ENCODE data around the gene GLRX3.

Gene GLRX3

DNA sequence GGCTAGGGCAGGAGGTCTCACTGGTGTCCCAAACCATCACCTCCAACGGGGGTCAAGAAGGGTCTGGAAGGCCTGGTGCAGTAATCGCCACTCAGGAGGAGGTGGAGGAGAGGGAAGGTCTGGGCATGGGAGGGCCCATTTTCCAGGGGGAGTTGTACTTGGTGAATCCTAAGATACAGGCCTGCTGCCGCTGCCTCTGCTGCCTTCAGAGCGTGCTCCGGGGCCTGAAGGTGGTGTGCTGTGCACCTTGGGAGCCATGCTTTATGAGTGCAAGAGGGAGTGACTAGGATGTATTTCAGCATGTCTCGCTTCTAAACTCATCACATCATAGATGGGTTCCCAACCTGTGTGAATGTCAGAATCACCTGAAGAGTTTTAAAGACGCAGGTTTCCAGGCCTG, 78.2 kb downstream of the GLRX3 start:
- DNase-seq, result no peak

DNA sequence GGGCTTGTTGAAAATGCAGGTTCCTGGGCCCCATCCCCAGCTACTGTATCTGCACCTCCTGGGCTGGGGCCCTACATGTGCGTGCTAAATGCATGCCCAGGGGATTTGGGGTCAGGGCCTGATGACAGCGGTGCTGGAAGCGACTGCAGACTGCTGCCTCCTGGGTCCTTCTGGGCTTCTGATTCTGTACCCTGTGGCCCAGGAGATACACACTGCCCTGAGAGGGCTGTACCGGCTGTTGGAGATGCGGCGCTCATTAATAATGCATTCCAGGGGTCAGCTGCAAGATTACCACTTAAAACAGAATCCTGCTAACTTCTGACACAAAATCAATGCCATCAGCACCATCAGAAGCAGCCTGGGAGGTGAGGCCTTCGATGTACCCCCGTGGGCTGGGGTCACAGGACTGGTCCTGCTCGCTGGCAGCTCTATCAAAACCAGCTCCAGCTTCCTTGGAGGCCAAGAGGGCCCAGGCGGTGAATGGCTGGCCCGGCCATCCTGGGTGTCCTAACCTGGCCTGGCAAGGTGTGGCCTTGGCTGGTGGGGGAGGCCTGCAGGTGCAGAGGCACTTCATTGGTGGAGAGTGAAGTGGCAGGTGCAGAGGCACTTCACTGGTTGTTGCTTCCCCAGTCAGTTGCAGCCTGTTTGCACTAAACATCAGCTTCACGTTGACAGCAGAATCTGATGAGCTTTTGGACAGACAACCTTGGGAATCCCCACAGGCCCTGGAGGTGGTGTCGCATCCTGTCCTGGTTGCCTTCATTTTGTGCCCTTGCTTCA, 79.2 kb downstream of the GLRX3 start:
- DNase-seq, result no peak

DNA sequence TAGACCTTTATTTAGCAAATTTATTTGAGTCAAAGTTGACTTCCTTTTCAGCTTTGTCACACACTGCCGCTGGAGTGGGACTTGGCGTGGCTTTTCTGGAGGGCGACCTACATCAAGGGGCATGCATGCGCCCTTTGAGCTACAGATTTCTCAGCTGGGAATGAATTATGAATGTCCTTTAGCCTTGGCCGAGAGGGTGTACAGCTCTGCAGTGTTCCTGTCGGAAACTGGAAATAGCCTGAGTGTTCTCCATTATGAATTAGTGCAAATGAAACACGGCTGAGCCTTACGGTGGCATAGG, 79.7 kb downstream of the GLRX3 start:
- no peak for DNase-seq

DNA sequence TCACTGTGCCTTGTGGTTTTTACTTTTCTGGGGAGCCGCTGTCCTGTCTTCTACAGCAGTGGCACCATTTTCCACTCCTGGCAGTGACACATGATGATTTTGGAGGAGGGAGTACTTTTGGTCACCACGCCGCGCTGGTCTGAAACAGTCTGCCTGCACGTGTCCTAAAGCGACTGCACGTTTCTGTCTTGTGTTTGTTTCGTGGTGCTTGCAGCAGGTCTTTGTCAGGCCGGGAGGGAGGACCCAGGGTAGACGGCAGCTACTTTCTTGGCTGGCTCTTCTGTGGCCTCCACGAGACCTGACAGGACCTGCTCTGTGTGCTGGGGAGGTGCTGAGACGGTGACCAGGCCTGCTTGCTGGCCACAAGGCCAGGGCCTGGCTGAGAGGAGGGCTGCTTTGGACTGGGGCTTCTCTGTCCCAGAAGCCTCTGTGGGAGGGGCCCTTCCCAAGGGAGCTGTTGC, 82.0 kb downstream of the GLRX3 start:
- no peak for DNase-seq

DNA sequence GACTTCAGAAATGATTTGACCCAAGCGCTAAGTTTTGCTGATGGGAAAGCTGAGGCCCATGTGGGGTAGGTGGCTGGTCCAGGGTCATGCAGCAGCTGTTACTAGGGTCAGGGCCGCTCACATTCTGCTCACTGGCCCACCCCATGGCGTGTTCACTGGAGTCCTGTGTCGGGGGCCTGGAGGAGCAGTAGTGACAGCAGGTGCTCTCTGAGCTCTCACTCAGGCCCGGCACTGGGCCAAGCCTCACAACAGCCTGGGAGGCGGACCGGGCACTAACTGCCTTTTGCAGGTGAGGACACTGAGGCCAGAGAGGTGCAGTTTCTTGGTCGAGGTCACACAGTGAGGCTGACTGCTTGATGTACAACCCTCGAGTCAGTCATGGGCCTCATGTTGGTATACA, 82.7 kb downstream of the GLRX3 start:
- DNase-seq, result no peak

DNA sequence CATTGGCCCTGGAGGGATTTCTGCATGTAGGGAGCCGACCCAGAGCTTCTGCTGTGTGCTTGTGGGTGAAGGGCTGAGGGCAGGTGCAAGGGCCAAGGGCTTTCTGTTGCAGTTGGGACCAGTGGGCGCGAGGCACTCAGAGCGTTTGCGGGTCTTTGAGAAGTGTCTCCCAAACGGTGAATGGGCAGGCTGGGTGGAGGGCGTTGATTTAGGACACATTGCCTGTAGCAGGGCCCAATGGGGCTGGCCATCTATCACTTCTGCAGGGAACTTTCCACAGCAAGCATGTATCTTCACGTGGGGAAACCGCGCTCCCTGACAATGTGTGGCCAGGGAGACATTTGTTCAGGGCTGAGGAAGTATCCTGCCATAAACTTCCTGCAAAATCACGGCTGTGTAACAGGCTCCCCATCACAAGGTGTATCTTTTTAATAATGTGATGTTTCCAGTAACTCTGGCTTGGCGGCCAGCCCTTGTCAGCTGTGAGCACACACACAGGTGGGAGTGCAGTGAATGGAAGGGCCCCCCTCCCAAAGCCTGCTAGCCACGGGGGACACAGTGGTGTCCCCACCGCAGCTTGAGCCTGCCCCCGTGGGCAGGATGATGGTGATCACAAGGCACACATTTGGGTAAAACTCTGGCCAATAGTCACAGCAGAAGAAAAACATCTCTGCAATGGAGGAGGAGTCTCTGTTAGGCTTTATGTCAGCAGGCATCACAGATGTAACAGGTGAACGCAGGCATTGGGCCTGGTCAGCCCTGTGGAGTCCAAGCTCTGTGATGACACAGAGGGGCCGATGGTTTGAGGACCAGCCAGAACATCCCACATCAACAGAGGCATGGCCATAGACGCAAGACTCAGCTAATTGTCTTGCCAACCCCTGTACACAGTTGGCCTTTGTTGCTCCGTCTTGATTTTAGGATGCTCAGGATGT, 84.3 kb downstream of the GLRX3 start:
- no peak for DNase-seq

DNA sequence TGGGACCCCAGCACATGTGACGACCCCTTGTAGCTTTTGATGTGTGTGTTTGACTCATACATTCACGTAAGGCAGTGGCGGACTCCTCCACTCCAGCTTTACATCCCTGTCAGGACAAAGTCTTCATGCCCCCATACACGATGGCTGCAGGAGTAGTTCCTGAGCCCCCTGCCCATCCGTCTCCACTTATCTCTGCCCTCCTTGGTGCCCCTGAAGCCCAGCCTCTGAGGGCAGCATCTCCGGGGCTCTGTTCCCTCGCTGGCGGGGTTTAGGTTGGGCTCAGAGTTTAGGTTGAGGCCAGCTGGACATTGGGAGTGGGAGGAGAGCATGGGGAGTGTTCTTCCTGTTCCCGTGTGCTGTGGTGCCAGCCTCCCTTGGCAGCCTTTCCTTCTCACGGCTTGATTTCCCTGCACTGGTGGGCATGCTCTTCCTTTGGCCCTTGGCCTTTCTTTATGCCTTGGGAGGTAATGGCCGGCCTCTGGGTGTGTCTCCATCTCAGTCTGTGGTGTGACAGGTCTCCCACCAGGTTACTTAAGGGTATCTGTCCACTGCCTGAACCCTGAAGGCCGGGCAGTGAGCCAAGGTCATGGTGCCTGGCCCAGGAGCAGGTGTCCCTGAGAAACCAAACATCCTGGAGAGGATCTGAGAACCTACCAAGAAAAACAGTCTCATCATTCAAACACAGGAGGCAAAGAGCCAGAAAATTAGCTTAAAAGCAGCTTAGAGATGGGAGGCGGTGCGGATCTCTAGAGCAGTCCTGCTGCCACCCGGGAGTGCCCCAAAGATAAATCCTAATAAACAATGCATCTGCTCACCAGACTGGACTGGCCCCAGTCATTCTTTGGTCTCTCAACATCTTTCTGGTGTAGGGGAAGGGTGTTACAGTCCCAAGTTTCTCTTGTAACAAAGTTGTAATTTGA, 85.5 kb downstream of the GLRX3 start:
- no peak for DNase-seq

DNA sequence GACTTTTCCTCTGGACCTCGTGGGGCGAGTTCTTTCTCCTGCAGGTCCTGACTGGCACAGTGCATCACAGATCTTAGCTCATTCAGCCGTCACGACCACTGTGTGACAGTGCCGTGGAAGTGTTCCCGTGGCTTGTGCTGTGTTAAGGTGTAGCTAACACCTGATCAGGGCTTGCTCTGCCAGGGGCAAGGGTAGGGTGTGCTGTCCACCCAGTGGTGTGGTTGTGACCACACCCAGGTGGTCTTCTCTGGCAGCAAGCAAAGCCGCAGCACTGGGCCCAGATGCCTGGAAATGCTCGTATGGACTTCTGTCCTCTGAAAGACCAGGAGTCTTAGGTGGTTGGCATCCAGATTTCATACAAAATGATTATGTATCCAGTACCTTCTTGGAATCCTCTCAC, 86.2 kb downstream of the GLRX3 start:
- no peak for DNase-seq

DNA sequence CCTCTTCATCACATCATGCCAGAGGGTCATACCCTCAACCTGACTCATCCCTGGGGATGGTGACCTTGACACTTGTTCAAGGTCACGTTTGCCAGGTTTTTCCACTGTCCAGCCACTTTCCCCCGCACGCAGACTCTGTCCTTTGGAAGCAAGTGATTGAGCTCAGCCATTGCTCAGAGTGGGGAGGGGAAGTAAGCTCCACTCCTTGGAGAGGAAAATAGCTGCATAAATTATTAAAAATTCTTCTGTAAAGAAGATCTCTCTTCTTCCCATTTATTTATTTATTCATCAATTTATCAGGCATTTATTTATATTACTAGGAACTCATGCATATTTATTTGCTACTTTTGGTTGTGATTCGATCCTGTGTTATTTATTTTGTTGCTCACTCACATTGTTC, 88.0 kb downstream of the GLRX3 start:
- DNase-seq, result no peak

DNA sequence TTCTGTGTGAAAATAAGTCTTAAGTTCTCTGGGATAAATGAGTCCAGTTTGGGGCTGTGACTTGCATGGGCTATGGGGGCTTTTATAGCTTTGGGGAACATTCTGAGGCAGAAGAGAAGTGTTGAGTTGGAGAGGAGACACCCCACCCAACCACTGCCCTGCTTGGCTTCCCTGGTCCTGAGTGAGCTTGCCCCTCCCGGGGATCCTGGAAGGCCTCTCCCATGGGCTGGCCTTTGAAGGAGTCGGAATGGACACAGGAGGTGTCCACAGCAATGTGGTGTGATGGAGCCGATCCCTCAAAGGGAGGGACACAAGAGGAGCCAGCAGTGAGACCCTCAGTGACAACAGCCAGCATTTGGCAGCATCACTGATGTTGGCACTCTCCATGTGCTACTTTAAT, 89.8 kb downstream of the GLRX3 start:
- DNase-seq, result no peak

DNA sequence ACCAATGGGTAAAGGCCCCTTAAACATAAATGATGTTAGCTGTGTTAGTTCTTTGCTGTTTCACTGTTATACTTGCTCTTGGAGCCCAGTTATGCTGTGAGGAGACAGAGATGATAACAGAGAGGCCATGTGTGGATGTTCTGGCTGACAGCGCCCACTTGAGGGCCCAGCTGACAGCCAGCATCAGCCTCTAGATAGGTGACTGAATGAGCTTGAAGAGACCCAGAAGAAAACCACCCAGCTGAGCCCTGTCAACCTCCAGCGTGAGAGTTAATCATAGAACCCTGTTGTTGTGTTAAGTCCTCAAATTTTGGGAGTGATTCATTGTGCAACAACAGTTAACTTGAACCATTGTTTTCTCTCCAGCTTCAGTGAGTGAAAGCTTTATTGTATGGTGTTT, 91.7 kb downstream of the GLRX3 start:
- no peak for DNase-seq

Data from hematopoietic multipotent progenitor cell treated with erythropoietin and hydrocortisone succinate and interleukin-3 and kit ligand, for 4 days (in vitro differentiated cells).